ELF-1 (cell line): ENCODE results near the gene CDK13.

ENCODE experiments used
- DNase-seq: peaks from one replicate; pipeline ENCODE4 v3.0.0-alpha.2; 2016; ENCODE audit warnings: low read depth, low spot score

CDK13 gene

GRCh38 chr7:40008223-40008815 lies 58.3 kb downstream of the CDK13 start:
- no peak for DNase-seq

DNA sequence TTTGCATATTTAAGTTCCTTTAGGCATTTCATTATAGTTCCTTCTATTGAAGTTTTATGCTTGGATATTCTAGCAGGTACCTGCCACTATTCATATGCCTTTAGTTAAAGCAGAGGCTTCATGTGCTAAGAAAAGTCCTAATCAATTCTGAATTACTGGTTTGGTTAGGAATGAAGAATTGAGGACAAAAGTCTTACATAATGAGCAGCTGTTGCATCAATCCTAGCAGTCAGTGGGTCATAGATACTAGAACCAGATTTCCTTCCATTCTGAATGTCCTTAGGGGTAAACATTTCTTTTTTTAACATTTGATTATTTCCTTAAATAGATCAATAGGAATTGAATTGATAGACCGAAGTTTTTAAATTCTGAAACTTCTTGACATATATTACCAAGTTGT lies 59.2 kb downstream of the CDK13 start:
- DNase-seq: no peak

DNA sequence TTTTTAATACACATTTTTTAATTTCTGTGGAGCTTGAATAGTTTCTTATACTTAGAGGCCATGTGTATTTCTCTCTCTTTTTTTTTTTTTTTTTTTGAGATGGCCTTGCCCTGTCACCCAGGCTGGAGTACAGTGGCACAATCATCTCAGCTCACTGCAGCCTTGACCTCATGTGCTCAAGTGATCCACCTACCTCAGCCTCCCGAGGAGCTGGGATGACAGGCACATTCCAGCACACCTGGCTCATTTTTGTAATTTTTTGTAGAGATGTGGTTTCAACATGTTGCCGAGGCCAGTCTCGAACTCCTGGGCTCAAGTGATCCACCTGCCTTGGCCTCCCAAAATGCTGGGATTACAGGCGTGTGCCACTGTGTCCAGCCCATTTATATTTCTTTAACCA lies 64.3 kb downstream of the CDK13 start:
- DNase-seq: no peak

GRCh38 chr7:40015790-40016296 lies 65.8 kb downstream of the CDK13 start:
- no peak for DNase-seq

GRCh38 chr7:40019558-40019957 lies 69.5 kb downstream of the CDK13 start:
- no peak for DNase-seq

DNA sequence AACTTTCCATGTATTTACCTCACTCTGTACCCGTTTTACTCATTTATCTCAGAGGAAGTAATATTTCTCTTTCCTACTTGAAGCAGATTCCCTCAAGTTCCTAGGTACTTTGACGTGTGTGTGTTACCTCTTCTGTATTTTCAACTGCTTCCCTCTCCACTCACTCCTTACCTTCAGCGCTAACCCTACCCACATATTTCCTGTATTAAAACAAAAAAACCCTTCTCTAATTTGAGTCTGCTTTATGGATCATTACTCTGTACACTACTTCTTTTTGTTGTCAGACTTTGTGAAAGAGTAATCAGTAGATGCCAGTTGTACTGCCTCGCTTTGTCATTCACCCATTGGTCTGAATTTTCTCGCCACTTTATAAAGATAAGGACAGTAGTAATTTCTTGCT lies 74.0 kb downstream of the CDK13 start:
- no peak for DNase-seq

GRCh38 chr7:40024841-40025240 lies 74.8 kb downstream of the CDK13 start:
- DNase-seq: no peak

DNA sequence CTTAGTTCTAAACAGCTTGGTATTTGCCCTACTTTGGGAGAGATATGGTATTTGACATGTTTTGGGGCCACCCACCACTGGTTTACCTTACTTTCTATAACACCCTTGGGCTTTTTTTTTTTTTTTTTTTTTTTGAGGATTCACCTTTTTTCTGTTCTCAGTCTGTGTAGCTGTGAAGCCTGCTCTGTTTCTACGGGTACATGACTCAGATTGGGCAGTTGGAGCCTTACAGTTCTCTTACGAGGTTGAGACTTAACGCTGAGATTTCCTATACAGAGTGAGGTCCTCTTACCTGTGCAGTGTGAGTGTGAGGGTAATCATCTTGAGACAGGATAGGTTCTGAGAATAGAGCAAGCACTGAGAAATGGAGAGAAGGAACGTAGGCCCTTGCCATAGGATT lies 77.5 kb downstream of the CDK13 start:
- DNase-seq: no peak

- no peak for DNase-seq
These were observed 83.8 kb downstream of the CDK13 start for GRCh38 chr7:40033826-40034225.

GRCh38 chr7:40041456-40041855 lies 91.4 kb downstream of the CDK13 start:
- DNase-seq: no peak

DNA sequence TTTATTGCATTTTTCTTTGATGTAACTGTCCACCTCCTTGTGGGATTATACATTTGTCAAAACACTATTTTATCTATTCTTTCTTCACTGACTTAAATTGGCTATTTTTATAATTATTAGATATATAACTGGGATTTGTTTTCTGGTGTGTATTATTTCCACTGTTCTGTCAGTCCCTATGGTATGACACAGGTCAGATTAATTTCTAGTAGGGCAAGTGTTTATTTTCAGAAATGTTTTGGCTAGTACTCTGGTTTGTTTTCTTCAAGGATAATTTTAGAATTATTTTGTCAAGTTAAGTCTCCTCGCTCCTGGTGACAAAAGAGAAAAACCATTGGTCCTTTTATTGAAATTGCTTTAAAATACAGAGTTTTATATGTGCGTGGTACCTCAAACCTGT lies 93.1 kb downstream of the CDK13 start:
- no peak for DNase-seq

DNA sequence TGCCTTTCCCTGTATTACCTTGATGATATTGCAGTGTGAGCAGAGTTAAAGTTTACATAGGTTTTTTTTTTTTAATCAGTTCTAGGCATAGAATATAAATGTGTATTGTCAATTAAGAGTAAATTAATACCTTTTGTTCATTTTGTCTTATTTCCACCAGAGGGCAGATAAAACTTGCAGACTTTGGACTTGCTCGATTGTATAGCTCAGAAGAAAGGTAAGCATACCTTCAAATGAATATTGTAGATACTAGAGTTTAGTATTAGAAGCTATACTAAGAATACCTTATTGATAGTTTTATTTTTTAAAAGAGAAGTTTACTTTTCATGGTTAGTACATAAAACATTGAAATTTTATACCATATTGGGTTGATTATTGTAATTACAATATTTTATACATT lies 97.6 kb downstream of the CDK13 start:
- no peak for DNase-seq

GRCh38 chr7:40057292-40057691 lies 107.2 kb downstream of the CDK13 start:
- DNase-seq: no peak

DNA sequence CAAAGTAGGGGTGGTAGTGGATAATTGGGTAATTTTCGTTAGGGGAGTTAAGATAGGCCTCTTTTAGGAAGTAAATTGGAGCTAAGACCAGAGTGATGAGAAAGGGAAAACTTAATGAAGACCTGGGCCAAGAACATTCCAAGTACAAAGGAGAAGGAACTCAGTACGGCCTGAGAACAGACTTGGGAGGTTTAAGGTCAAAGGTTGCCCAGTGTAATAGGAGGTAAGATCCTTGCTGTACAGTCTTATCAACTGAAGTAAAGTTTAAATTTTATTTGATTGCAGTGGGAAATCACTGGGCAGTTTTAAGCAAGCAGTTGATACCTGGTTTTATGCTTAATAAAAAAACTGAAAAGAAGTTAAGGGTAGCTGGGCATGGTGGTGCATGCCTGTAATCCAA lies 108.0 kb downstream of the CDK13 start:
- DNase-seq: no peak

DNA sequence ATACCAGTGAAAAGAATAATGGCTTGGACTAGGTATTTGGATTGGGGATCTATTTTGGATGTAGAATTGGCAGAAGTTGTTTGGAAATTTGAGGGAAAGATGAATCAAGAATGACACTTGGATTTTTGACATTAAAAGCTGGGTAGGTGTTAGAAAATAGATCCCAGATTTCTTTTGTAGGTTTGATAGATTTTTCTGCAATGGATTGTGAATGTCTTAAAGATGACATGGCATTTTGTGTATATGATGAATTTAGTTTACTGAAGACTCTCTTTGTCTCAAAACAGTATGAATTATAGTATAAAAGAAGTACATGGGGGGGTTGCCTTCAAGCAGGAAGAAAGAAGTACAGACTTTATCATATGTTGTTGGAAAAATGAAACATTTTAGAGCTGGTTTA lies 108.6 kb downstream of the CDK13 start:
- DNase-seq: no peak

- DNase-seq: no peak
These were observed 109.0 kb downstream of the CDK13 start for GRCh38 chr7:40059057-40059456.

DNA sequence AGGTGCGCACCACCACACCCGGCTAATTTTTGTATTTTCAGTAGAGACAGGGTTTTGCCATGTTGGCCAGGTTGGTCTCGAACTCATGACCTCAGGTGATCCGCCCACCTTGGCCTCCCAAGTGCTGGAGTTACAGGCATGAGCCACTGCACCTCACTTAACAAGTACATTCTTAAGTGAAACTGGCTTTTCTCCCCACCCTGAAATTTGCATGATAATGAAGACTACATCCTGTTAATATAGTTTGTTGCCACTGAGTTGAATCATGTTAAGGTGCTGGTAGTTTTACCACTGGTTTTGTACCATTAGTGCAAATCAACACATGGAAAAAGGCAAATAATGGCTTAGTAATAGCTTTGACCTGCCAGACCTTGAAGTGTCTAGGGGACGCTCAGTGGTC lies 122.2 kb downstream of the CDK13 start:
- no peak for DNase-seq

DNA sequence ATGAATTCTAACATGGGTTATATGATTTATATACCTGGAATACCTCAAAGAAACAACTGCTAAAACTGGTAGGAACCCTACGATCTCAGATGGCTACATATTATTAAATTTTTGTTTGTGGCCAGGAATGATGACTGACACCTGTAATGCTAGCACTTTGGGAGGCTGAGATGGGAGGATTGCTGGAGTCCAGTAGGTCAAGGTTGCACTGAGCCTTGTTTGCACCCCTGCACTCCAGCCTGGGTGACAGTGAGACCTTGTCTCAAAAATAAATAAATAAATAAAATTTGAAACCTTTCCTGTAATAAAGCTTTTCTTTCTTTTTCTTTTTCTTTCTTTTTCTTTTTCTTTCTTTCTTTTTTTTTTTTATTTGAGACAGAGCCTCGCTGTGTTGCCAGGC lies 123.2 kb downstream of the CDK13 start:
- no peak for DNase-seq

DNA sequence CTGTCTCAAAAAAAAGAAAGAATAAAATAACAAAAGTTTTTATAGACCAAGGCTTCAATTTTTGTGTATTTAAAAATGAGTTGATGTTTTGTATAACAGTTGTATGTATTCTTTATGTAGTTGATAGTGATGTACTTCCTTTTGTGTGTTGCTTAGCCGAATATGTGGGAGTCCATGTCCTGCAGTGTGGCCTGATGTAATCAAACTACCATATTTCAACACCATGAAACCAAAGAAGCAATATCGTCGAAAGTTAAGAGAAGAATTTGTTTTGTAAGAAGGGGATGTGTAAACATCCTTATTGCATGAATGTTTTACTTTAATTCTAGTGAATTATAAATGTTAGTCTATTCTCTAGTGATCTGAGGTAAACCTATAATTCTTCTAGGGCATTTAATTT lies 127.8 kb downstream of the CDK13 start:
- no peak for DNase-seq

DNA sequence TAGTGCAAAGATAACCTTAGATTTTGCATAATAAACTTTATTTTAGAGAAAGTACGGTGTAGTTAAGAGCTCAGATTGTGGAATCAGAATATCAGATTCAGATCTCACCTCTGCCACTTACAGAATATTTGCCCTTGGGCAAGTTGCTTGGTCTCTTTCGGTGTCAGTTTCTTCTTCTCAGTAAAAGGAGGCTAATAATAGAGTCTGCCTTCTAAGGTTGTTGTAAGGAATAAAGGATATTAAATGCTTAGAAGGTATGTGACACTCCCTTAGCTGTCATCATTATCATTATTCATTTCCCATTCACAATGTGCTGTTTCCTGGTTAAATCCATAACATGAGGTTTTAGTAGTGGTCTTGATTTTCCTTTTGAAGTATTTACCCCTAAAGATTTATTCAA lies 142.1 kb downstream of the CDK13 start:
- DNase-seq: no peak

GRCh38 chr7:40093631-40094350 lies 143.7 kb downstream of the CDK13 start:
- no peak for DNase-seq

DNA sequence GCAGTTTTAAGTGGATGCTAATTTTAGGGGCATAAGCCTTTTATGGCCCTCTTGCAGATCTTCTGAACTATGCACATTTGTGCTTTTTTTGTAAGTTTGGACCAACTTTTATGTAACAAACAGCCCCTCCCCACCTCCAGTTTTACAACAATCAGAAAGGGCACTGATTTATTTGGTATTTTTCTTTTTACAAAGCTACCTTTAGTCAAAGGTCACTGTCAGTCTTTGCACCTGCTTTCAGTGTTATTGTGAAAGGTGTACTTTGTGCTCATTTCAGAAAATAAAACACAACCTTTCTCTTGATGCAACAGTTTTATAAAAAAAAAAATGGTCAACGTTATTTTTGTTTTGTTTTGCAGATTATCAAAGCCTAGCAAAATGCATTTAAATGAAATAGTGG lies 145.2 kb downstream of the CDK13 start:
- DNase-seq: no peak

- DNase-seq: no peak
These were observed 145.8 kb downstream of the CDK13 start for GRCh38 chr7:40095695-40096327.
